Astrocyte of the cerebellum (primary cell): ENCODE measurements around the gene PROX1.

Experiments used
- DNase-seq: peaks from one replicate; pipeline ENCODE4 v3.0.0-alpha.2; 2011; ENCODE audit warnings: low read depth
- H3K4me3 ChIP-seq: 2 replicates; pipeline ENCODE4 v1.5.1; 2011; ENCODE audit warnings: mild to moderate bottlenecking, low read depth, low read length, moderate library complexity
- in situ Hi-C: cut with HindIII; loops from 2 replicates; pipeline ENCODE4 v1.10.0; 2017; ENCODE audit warnings: low sequenced_read_pairs
- TF ChIP-seq, protein P1 (sequence below): IDR thresholded peaks from 2 replicates; pipeline ENCODE4 v1.5.1; 2012; ENCODE audit warnings: low read length, low read depth, moderate library complexity, mild to moderate bottlenecking; ENCODE audit errors: missing control alignments

Gene PROX1

DNA sequence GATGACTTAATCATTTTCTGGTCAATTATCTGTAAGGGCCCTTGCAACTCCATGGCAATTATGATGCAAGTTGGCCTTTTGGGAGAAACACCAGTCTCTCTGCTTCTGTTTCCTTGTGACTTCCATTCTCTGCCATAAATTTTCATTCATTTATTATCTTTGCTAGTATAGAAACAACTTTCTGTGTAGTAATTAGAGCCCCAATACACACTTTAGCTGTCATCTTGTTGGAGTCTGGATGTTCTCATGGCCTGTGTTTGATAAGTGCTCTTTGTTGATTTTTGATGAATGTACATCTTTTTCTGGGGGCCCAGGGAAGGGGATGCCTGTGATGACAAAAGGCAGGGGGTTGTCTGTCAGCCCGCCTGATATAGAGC, 22.4 kb downstream of the PROX1 start:
- no peak overlapping the region for H3K4me3 ChIP-seq
- no peak for DNase-seq
- TF ChIP-seq, protein P1, sequence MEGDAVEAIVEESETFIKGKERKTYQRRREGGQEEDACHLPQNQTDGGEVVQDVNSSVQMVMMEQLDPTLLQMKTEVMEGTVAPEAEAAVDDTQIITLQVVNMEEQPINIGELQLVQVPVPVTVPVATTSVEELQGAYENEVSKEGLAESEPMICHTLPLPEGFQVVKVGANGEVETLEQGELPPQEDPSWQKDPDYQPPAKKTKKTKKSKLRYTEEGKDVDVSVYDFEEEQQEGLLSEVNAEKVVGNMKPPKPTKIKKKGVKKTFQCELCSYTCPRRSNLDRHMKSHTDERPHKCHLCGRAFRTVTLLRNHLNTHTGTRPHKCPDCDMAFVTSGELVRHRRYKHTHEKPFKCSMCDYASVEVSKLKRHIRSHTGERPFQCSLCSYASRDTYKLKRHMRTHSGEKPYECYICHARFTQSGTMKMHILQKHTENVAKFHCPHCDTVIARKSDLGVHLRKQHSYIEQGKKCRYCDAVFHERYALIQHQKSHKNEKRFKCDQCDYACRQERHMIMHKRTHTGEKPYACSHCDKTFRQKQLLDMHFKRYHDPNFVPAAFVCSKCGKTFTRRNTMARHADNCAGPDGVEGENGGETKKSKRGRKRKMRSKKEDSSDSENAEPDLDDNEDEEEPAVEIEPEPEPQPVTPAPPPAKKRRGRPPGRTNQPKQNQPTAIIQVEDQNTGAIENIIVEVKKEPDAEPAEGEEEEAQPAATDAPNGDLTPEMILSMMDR, result no peak
- in situ Hi-C loops, result no loop called here

DNA sequence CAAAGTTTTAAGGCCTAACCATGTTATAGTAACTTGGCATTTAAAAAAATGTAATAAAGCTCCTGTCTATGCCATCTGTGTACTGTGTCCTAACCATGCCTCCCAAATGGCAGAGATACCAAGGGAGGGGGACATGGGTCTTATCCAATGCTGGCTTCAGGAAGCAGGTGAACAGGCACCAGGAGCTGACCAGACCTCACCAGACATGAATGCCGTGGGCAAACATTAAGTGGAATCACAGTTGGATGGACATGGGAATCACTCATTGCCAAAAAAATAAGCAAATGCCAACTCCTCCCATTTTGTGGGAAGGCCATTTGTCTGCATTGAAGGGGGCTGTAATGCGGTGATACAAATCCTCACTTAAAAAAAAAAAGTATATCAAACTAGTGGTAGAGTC, 22.9 kb downstream of the PROX1 start:
- no peak for DNase-seq
- no peak overlapping the region for H3K4me3 ChIP-seq
- in situ Hi-C loops, result no loop called here
- TF ChIP-seq, protein P1, result no peak

DNA sequence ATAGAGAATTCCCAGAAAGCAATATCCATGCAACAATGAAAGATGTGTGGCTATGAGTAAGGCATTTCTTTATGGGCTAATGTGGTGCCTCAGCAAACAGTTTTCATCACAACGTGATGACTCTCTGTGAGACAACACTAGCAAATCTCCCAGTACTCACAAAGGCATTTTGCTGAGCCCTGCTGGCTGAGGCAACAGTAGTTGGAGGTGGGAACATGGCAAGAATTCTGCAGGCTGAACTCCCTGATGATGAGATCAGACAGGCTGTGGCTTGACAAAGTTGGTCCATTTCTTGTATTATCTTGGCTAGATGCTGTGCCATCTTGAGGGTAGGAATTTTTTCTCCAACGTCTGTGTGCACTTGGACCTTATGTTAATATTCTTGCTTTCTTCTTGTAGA, 24.6 kb downstream of the PROX1 start:
- TF ChIP-seq, protein P1, result no peak
- no peak for DNase-seq
- in situ Hi-C loops, result no loop called here
- H3K4me3 ChIP-seq, result no peak overlapping the region

DNA sequence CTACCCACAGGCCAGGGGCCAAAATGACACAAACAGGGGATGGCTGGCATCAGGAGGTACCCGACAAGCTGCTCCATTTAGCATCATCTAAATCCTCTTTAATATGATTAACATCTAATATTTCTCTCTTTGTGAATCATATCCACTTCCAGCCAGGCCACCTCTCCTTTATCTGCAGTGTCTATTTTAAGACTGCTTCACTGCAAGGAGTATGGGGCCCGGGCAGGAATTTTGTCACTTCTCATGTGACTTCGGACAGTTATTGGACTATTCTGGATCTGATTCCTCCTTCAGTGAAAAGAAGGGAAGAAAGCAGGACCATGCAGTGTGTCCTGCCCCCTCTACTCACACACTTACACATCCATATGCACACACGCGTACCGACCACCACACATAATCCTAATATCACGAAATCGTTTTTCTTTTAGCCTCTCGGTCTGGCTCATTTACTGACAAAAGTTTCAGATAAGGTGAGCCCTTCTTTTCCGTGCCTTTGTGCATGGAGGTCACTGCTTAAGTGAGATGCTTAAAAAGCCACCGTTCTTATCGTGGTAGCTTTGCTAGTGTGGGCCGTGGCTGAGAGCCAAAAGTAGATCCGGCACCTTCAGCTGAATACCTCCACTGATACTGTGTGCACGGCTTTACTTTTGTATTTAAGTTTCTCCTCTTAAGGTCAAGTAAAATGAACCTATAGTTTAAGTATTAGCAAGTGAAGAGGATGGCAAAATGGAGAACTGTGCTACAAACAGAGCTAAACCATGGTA, 26.0 kb downstream of the PROX1 start:
- no peak overlapping the region for H3K4me3 ChIP-seq
- in situ Hi-C loops, result no loop called here
- no peak for DNase-seq
- TF ChIP-seq, protein P1, result no peak

DNA sequence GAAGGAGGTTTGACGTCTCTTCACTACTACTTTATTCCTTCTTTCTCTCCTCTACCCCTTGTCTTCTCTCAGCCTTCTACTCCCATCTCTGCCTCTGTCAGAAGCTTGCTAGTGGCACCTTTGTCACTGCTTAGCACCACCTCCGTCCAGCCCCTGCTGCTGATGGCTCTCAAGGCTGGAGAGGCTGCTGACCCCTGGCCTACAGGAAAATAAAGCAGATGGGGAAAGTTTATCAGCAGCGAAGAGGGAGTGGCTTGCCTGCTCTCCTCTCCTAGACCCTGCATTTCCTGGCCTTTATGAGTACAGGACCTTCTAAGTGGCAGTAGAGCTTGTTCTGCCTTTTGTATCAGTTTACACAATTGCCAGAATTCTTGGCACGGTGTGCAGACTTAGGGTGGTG, 27.0 kb downstream of the PROX1 start:
- DNase-seq, result no peak
- in situ Hi-C loops, result no loop called here
- TF ChIP-seq, protein P1, result no peak
- H3K4me3 ChIP-seq, result no peak overlapping the region

DNA sequence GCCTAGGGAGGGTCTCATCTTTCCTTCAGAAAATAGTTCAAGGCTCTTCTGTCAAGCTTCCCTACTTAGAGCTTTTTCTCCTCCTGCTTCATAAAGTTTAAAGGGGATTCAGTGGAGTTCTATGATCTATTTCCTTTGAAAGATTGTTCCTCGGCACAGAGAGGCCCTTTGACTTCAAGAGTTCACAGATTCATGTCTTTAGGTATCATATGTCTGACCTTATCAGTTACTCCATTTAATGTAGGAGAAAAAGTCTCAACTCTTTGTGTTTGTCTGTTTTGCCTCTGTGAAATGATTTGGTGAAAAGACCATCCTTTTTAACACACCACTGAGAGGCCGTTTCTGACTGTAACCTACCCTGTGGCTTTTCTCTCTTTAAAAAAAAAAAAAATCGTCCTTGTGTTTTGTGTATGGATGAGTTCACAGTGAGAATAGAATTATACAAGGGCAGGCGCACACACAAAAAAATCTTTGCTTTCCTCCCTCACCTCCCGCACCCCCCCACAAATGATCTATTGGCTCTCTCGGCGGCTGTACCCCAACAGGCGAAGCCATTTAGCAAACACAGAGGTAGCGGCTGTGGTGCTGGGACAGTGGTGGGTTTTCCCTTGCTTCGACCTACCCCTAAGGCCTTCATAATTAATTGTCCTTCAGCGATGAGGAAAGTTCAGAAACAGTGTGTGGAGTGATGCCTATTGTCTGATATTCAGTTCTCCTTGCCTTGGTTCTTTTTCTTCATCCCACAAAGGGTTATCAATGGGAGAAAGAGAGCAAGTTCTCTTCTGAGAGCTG, 29.6 kb downstream of the PROX1 start:
- in situ Hi-C loops, result no loop called here
- no peak overlapping the region for H3K4me3 ChIP-seq
- DNase-seq, result no peak
- TF ChIP-seq, protein P1, result no peak
